NOMO-1 treated with DMSO at 0.1 percent for 48 hours (cell line): ENCODE data around the gene MMP12.

Source experiments
- DNase-seq: peaks from one replicate; lab custom pipeline; 2025; ENCODE audit not compliant: unreplicated experiment; lab: John Stamatoyannopoulos, UW

Gene MMP12

GRCh38 chr11:102850973-102851745 lies 23.6 kb downstream of the MMP12 start:
- no peak for DNase-seq

GRCh38 chr11:102849311-102849710 lies 25.5 kb downstream of the MMP12 start:
- DNase-seq: no peak

GRCh38 chr11:102846292-102846691 lies 28.5 kb downstream of the MMP12 start:
- DNase-seq: no peak

- no peak for DNase-seq
Measured at GRCh38 chr11:102843489-102843888, 31.3 kb downstream of the MMP12 start, which contains the start of gene MMP3. MMP3 (minus strand) TSS chr11:102843609; CDS start chr11:102843546, 63 bp downstream.

GRCh38 chr11:102842930-102843329 lies 31.9 kb downstream of the MMP12 start:
- DNase-seq: no peak

GRCh38 chr11:102840018-102840417 lies 34.8 kb downstream of the MMP12 start:
- DNase-seq: no peak

- DNase-seq: no peak
Measured at GRCh38 chr11:102837646-102838045, 37.1 kb downstream of the MMP12 start.

GRCh38 chr11:102837156-102837555 lies 37.6 kb downstream of the MMP12 start:
- no peak for DNase-seq

- no peak for DNase-seq
Measured at GRCh38 chr11:102836290-102836875, 38.4 kb downstream of the MMP12 start.

- DNase-seq: no peak
Measured at GRCh38 chr11:102833731-102834130, 41.1 kb downstream of the MMP12 start.

- DNase-seq: no peak
Measured at GRCh38 chr11:102832612-102833011, 42.2 kb downstream of the MMP12 start.

GRCh38 chr11:102831489-102832440 lies 43.0 kb downstream of the MMP12 start:
- DNase-seq: peak; percentile 50

GRCh38 chr11:102831128-102831488 lies 43.7 kb downstream of the MMP12 start:
- no peak for DNase-seq

- no peak for DNase-seq
Measured at GRCh38 chr11:102830001-102830727, 44.6 kb downstream of the MMP12 start.

- DNase-seq: no peak
Measured at GRCh38 chr11:102829316-102830000, 45.3 kb downstream of the MMP12 start.

GRCh38 chr11:102824556-102824955 lies 50.2 kb downstream of the MMP12 start:
- no peak for DNase-seq

- no peak for DNase-seq
Measured at GRCh38 chr11:102819491-102819890, 55.3 kb downstream of the MMP12 start.

GRCh38 chr11:102813484-102813883 lies 61.3 kb downstream of the MMP12 start:
- no peak for DNase-seq
